GM23338 (cell line): ENCODE results near the gene CACNA1A. TPM values are rescaled to one million over a fixed set of nuclear protein-coding genes. Genes with fewer than 3 reads are reported as not detected.

ENCODE experiments used
- ATAC-seq: fragments of 200-7000 bp; cut with Tn5 transposase; 3 replicates; pipeline ENCODE4 v1.9.1; 2020
- DNase-seq: peaks from one replicate; pipeline ENCODE4 v3.0.0-alpha.2; 2015; ENCODE audit warnings: low spot score
- H2AFZ ChIP-seq: fragments of 200-600 bp; sonication (generic); 2 replicates; pipeline ENCODE4 v1.8.0; 2016; ENCODE audit warnings: antibody characterized with exemption, mild to moderate bottlenecking, moderate library complexity
- H3F3A ChIP-seq: fragments of 200-600 bp; sonication (generic); replicated peaks from 2 replicates; pipeline ENCODE4 v1.8.0; 2017; ENCODE audit warnings: antibody characterized with exemption, mixed run types, low read depth
- H3K27ac ChIP-seq: fragments of 200-600 bp; sonication (generic); 2 replicates; pipeline ENCODE4 v1.6.1; 2016; ENCODE audit warnings: low read depth
- H3K27me3 ChIP-seq: fragments of 200-600 bp; sonication (generic); 2 replicates; pipeline ENCODE4 v1.8.0; 2016; ENCODE audit warnings: mild to moderate bottlenecking, mixed run types, moderate library complexity; ENCODE audit not compliant: insufficient read depth
- H3K36me3 ChIP-seq: fragments of 200-600 bp; sonication (generic); 2 replicates; pipeline ENCODE4 v1.8.0; 2016; ENCODE audit warnings: mild to moderate bottlenecking; ENCODE audit not compliant: insufficient read depth
- H3K4me1 ChIP-seq: fragments of 200-600 bp; sonication (generic); 2 replicates; pipeline ENCODE4 v1.8.0; 2016; ENCODE audit warnings: mild to moderate bottlenecking, moderate library complexity; ENCODE audit not compliant: insufficient read depth
- H3K4me2 ChIP-seq: fragments of 200-600 bp; sonication (generic); 2 replicates; pipeline ENCODE4 v1.7.1; 2017; ENCODE audit warnings: mixed run types
- H3K4me3 ChIP-seq: fragments of 200-600 bp; sonication (generic); 2 replicates; pipeline ENCODE4 v1.6.1; 2016; ENCODE audit warnings: mixed run types
- H3K79me2 ChIP-seq: fragments of 200-600 bp; sonication (generic); replicated peaks from 2 replicates; pipeline ENCODE4 v1.8.0; 2017; ENCODE audit warnings: mild to moderate bottlenecking; ENCODE audit not compliant: insufficient read depth
- H3K9me2 ChIP-seq: fragments of 200-600 bp; sonication (generic); 2 replicates; pipeline ENCODE4 v1.8.0; 2017; ENCODE audit not compliant: insufficient read depth
- H4K20me1 ChIP-seq: fragments of 200-600 bp; sonication (generic); replicated peaks from 2 replicates; pipeline ENCODE4 v1.8.0; 2017; ENCODE audit warnings: mild to moderate bottlenecking; ENCODE audit not compliant: insufficient read depth
- H3K27ac Mint-ChIP-seq: 2 replicates; pipeline ENCODE4 v1.8.0; 2020; ENCODE audit warnings: inconsistent platforms, mild to moderate bottlenecking, moderate library complexity, mixed read lengths
- H3K27me3 Mint-ChIP-seq: 3 replicates; pipeline ENCODE4 v1.8.0; 2022; ENCODE audit warnings: low read depth, mild to moderate bottlenecking, moderate library complexity, mixed read lengths, inconsistent platforms; ENCODE audit not compliant: insufficient read depth, poor library complexity
- H3K36me3 Mint-ChIP-seq: 3 replicates; pipeline ENCODE4 v1.8.0; 2021; ENCODE audit warnings: low read depth, mild to moderate bottlenecking, inconsistent platforms, moderate library complexity, mixed read lengths
- H3K4me1 Mint-ChIP-seq: 3 replicates; pipeline ENCODE4 v1.8.0; 2020; ENCODE audit warnings: mild to moderate bottlenecking, inconsistent platforms, mixed read lengths
- H3K4me3 Mint-ChIP-seq: 3 replicates; pipeline ENCODE4 v1.8.0; 2021; ENCODE audit warnings: moderate library complexity, mild to moderate bottlenecking, inconsistent platforms, mixed read lengths
- H3K9me3 Mint-ChIP-seq: 3 replicates; pipeline ENCODE4 v1.8.0; 2020; ENCODE audit warnings: moderate library complexity, mild to moderate bottlenecking, inconsistent platforms, mixed read lengths
- CREB1 ChIP-seq: fragments of 250-450 bp; sonication (Bioruptor Pico); IDR thresholded peaks from 2 replicates; pipeline ENCODE4 v1.5.0; 2020; ENCODE audit warnings: low read depth, mild to moderate bottlenecking, moderate library complexity
- EZH2 ChIP-seq: fragments of 200-600 bp; sonication (generic); IDR thresholded peaks from one replicate; pipeline ENCODE4 v1.8.0; 2017; ENCODE audit warnings: antibody characterized with exemption, mild to moderate bottlenecking, low read depth; ENCODE audit not compliant: unreplicated experiment
- EZH2phosphoT487 ChIP-seq: fragments of 200-600 bp; sonication (generic); IDR thresholded peaks from one replicate; pipeline ENCODE4 v1.8.1; 2018; ENCODE audit warnings: antibody characterized with exemption; ENCODE audit not compliant: unreplicated experiment
- JUNB ChIP-seq: IDR thresholded peaks from one replicate; pipeline ENCODE4 v1.6.1; 2016; ENCODE audit warnings: antibody characterized with exemption; ENCODE audit not compliant: unreplicated experiment
- NANOG ChIP-seq: IDR thresholded peaks from 2 replicates; pipeline ENCODE4 v1.6.1; 2016; ENCODE audit warnings: antibody characterized with exemption, borderline replicate concordance
- POLR2AphosphoS5 ChIP-seq: IDR thresholded peaks from 2 replicates; pipeline ENCODE4 v1.6.1; 2016; ENCODE audit warnings: antibody characterized with exemption, low read depth
- STAT1 ChIP-seq: IDR thresholded peaks from one replicate; pipeline ENCODE4 v1.6.1; 2016; ENCODE audit warnings: antibody characterized with exemption; ENCODE audit not compliant: unreplicated experiment
- ZNF114 ChIP-seq: fragments of 250-450 bp; sonication (Bioruptor Pico); IDR thresholded peaks from 2 replicates; pipeline ENCODE4 v1.5.0; 2020; ENCODE audit warnings: mild to moderate bottlenecking, moderate library complexity
- ZNF331 ChIP-seq: fragments of 250-450 bp; sonication (Bioruptor Pico); IDR thresholded peaks from 2 replicates; pipeline ENCODE4 v1.5.0; 2020; ENCODE audit warnings: low read depth, mild to moderate bottlenecking, moderate library complexity
- polyA plus RNA-seq: library from polyadenylated mRNA; unstranded; fragments of >200 nt; fragmentation: Nextera tagmentation; extraction: Ambion mirVana; gene quantifications from 2 replicates; pipeline ENCODE4 v1.2.1, GENCODE V29; 2016
- total RNA-seq: library from RNA; depleted of rRNA; stranded (reverse); fragments of >200 nt; shearing (Covaris generic); gene quantifications from 2 replicates; pipeline ENCODE4 v1.2.3, GENCODE V29; 2014
- TF ChIP-seq, protein P1 (sequence below): IDR thresholded peaks from one replicate; pipeline ENCODE4 v1.6.1; 2018; ENCODE audit warnings: antibody characterized with exemption; ENCODE audit not compliant: unreplicated experiment
- TF ChIP-seq, protein P2 (sequence below): IDR thresholded peaks from 2 replicates; pipeline ENCODE4 v1.6.1; 2016; ENCODE audit warnings: antibody characterized with exemption
- TF ChIP-seq, protein P3 (sequence below): fragments of 250-450 bp; sonication (Bioruptor Pico); IDR thresholded peaks from 2 replicates; pipeline ENCODE4 v1.5.0; 2020; ENCODE audit warnings: mild to moderate bottlenecking, moderate library complexity
- TF ChIP-seq, protein P4 (sequence below), 2 experiments: fragments of 200-600 bp in 1 of 2; sonication (generic) in 1 of 2; conservative IDR thresholded peaks; 2 replicates each; pipeline versions ENCODE4 v1.5.1 to v1.6.1; 2016 to 2017; ENCODE audit warnings: antibody characterized with exemption in 2 of 2, low read depth in 2 of 2, mild to moderate bottlenecking in 2 of 2, moderate library complexity in 1 of 2

The CACNA1A gene
- total and polyA plus RNA-seq, 2 experiments from 2014 or later = 7.4 to 20.3 TPM

DNA sequence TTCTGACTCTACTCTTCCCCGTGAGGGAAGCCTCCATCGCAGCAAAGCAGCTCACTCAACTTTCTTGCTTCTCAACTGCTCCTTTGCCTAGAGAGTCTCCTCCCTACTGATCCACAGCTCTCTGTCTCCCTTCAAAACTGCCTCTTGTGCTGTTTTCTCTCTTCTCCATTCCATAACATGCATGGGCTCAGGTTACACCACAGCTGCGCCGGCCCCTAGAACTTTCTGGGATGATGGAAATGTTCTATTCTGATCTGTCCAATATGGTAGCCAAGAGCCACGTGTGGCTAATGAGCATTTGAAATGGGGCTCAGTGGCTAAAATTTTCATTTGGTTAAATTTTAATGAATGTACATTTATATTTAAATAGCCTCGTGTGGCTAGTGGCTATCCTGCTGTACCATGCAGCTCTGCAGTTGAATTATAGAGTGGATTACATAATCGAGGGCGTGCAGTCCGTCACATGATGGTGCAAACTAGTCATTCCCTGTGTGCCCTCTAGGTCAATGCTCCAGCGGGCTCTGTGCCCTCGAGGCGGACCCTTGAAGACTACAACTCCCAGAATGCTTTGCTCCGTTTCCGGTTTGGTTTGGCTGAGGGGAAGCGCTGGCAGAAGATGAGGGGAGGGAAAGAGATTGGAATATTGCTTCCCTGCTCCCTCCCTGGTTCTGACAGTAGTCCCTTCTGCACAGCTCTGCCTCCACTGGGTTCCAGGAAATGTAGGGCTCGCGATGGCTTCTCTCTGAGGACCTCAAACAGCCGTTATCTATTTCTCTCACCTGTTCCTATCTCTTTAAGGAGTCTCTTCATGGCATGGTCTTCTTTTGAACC lies 109.8 kb downstream of the CACNA1A start:
- Histone ChIP-seq H4K20me1 (no peaks in the 10 kb centered on the region), H3K27me3 (no peaks in the 10 kb centered on the region), H3K4me2 (peak overlapping the region; percentile 44; the same call in 1 of the 2 replicates), H2AFZ (no peak overlapping the region), H3K9me2 (peaks cover 5% of the 10 kb centered on the region), H3K79me2 (no peaks in the 10 kb centered on the region), H3F3A (no peaks in the 10 kb centered on the region), H3K27ac (no peak overlapping the region), H3K4me1 (peaks cover 9% of the 10 kb centered on the region; the same call in 1 of the 2 replicates), H3K36me3 (no peaks in the 10 kb centered on the region), H3K4me3 (no peak overlapping the region)
- no peaks in the 10 kb centered on the region; the same call in 2 of the 3 replicates for H3K9me3 Mint-ChIP-seq
- TF ChIP-seq, protein P1, sequence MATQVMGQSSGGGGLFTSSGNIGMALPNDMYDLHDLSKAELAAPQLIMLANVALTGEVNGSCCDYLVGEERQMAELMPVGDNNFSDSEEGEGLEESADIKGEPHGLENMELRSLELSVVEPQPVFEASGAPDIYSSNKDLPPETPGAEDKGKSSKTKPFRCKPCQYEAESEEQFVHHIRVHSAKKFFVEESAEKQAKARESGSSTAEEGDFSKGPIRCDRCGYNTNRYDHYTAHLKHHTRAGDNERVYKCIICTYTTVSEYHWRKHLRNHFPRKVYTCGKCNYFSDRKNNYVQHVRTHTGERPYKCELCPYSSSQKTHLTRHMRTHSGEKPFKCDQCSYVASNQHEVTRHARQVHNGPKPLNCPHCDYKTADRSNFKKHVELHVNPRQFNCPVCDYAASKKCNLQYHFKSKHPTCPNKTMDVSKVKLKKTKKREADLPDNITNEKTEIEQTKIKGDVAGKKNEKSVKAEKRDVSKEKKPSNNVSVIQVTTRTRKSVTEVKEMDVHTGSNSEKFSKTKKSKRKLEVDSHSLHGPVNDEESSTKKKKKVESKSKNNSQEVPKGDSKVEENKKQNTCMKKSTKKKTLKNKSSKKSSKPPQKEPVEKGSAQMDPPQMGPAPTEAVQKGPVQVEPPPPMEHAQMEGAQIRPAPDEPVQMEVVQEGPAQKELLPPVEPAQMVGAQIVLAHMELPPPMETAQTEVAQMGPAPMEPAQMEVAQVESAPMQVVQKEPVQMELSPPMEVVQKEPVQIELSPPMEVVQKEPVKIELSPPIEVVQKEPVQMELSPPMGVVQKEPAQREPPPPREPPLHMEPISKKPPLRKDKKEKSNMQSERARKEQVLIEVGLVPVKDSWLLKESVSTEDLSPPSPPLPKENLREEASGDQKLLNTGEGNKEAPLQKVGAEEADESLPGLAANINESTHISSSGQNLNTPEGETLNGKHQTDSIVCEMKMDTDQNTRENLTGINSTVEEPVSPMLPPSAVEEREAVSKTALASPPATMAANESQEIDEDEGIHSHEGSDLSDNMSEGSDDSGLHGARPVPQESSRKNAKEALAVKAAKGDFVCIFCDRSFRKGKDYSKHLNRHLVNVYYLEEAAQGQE = no peak
- TF ChIP-seq NANOG (no peak), ZNF114 (CRISPR knock-in tag) (no peak), STAT1 (no peak), POLR2AphosphoS5 (no peak), EZH2phosphoT487 (no peak), CREB1 (no peak), JUNB (no peak), EZH2 (no peak), ZNF331 (CRISPR knock-in tag) (no peak)
- TF ChIP-seq, protein P2, sequence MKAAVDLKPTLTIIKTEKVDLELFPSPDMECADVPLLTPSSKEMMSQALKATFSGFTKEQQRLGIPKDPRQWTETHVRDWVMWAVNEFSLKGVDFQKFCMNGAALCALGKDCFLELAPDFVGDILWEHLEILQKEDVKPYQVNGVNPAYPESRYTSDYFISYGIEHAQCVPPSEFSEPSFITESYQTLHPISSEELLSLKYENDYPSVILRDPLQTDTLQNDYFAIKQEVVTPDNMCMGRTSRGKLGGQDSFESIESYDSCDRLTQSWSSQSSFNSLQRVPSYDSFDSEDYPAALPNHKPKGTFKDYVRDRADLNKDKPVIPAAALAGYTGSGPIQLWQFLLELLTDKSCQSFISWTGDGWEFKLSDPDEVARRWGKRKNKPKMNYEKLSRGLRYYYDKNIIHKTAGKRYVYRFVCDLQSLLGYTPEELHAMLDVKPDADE = peak; percentile 92
- TF ChIP-seq, protein P3, sequence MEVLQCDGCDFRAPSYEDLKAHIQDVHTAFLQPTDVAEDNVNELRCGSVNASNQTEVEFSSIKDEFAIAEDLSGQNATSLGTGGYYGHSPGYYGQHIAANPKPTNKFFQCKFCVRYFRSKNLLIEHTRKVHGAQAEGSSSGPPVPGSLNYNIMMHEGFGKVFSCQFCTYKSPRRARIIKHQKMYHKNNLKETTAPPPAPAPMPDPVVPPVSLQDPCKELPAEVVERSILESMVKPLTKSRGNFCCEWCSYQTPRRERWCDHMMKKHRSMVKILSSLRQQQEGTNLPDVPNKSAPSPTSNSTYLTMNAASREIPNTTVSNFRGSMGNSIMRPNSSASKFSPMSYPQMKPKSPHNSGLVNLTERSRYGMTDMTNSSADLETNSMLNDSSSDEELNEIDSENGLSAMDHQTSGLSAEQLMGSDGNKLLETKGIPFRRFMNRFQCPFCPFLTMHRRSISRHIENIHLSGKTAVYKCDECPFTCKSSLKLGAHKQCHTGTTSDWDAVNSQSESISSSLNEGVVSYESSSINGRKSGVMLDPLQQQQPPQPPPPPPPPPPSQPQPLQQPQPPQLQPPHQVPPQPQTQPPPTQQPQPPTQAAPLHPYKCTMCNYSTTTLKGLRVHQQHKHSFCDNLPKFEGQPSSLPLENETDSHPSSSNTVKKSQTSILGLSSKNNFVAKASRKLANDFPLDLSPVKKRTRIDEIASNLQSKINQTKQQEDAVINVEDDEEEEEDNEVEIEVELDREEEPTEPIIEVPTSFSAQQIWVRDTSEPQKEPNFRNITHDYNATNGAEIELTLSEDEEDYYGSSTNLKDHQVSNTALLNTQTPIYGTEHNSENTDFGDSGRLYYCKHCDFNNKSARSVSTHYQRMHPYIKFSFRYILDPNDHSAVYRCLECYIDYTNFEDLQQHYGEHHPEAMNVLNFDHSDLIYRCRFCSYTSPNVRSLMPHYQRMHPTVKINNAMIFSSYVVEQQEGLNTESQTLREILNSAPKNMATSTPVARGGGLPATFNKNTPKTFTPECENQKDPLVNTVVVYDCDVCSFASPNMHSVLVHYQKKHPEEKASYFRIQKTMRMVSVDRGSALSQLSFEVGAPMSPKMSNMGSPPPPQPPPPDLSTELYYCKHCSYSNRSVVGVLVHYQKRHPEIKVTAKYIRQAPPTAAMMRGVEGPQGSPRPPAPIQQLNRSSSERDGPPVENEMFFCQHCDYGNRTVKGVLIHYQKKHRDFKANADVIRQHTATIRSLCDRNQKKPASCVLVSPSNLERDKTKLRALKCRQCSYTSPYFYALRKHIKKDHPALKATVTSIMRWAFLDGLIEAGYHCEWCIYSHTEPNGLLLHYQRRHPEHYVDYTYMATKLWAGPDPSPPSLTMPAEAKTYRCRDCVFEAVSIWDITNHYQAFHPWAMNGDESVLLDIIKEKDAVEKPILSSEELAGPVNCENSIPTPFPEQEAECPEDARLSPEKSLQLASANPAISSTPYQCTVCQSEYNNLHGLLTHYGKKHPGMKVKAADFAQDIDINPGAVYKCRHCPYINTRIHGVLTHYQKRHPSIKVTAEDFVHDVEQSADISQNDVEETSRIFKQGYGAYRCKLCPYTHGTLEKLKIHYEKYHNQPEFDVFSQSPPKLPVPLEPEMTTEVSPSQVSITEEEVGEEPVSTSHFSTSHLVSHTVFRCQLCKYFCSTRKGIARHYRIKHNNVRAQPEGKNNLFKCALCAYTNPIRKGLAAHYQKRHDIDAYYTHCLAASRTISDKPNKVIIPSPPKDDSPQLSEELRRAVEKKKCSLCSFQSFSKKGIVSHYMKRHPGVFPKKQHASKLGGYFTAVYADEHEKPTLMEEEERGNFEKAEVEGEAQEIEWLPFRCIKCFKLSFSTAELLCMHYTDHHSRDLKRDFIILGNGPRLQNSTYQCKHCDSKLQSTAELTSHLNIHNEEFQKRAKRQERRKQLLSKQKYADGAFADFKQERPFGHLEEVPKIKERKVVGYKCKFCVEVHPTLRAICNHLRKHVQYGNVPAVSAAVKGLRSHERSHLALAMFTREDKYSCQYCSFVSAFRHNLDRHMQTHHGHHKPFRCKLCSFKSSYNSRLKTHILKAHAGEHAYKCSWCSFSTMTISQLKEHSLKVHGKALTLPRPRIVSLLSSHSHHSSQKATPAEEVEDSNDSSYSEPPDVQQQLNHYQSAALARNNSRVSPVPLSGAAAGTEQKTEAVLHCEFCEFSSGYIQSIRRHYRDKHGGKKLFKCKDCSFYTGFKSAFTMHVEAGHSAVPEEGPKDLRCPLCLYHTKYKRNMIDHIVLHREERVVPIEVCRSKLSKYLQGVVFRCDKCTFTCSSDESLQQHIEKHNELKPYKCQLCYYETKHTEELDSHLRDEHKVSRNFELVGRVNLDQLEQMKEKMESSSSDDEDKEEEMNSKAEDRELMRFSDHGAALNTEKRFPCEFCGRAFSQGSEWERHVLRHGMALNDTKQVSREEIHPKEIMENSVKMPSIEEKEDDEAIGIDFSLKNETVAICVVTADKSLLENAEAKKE (CRISPR knock-in tag) = no peak
- TF ChIP-seq, protein P4, sequence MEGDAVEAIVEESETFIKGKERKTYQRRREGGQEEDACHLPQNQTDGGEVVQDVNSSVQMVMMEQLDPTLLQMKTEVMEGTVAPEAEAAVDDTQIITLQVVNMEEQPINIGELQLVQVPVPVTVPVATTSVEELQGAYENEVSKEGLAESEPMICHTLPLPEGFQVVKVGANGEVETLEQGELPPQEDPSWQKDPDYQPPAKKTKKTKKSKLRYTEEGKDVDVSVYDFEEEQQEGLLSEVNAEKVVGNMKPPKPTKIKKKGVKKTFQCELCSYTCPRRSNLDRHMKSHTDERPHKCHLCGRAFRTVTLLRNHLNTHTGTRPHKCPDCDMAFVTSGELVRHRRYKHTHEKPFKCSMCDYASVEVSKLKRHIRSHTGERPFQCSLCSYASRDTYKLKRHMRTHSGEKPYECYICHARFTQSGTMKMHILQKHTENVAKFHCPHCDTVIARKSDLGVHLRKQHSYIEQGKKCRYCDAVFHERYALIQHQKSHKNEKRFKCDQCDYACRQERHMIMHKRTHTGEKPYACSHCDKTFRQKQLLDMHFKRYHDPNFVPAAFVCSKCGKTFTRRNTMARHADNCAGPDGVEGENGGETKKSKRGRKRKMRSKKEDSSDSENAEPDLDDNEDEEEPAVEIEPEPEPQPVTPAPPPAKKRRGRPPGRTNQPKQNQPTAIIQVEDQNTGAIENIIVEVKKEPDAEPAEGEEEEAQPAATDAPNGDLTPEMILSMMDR (conservative IDR thresholded peaks at IDR 0.05; ENCODE audit: low read depth in 2 of 2) = 0 out of 4 replicates have a peak, but pooled peaks of 1 of the 2 experiments have one; percentile 18
- peaks cover 7% of the 10 kb centered on the region for H3K27me3 Mint-ChIP-seq
- no peaks in the 10 kb centered on the region for H3K36me3 Mint-ChIP-seq
- H3K27ac Mint-ChIP-seq = no peak overlapping the region
- H3K4me1 Mint-ChIP-seq = peaks cover 21% of the 10 kb centered on the region
- peak overlapping the region; percentile 29; the same call in 1 of the 3 replicates for H3K4me3 Mint-ChIP-seq
- DNase-seq (peak; percentile 97), ATAC-seq (peak; percentile 98)
